Activated CD8-positive, alpha-beta memory T cell treated with anti-CD3 and anti-CD28 coated beads, Interleukin-2, amount 50 U/mL, for 24 hours (primary cell): ENCODE data around the gene ACBD5.

ENCODE experiments used
- DNase-seq: peaks from one replicate; pipeline ENCODE4 v3.0.0-alpha.2; 2020; ENCODE audit errors: extremely low read depth

Gene ACBD5

GRCh38 chr10:27152687-27153086, 87.9 kb downstream of the ACBD5 start:
- DNase-seq: no peak

GRCh38 chr10:27150261-27150660, 90.3 kb downstream of the ACBD5 start:
- no peak for DNase-seq

GRCh38 chr10:27147701-27148100, 92.9 kb downstream of the ACBD5 start:
- DNase-seq: no peak

GRCh38 chr10:27145937-27146336, 94.7 kb downstream of the ACBD5 start:
- DNase-seq: no peak
